Stomach smooth muscle (tissue), 2 donors: ENCODE data around the gene ARHGAP29.

Source experiments
- H3K27ac ChIP-seq: one replicate; pipeline ENCODE4 v1.7.0; 2013; ENCODE audit warnings: mild to moderate bottlenecking, low read length, inconsistent platforms
- H3K27me3 ChIP-seq, 2 donors: one replicate each; pipeline ENCODE4 v1.7.0; 2013; ENCODE audit warnings: low read length in 2 of 2; ENCODE audit not compliant: insufficient read depth in 2 of 2, control insufficient read depth in 1 of 2
- H3K36me3 ChIP-seq, 2 donors: one replicate each; pipeline ENCODE4 v1.7.0; 2013; ENCODE audit warnings: low read length in 2 of 2; ENCODE audit not compliant: control insufficient read depth in 2 of 2, insufficient read depth in 2 of 2
- H3K4me1 ChIP-seq: one replicate; pipeline ENCODE4 v1.7.0; 2013; ENCODE audit warnings: low read length; ENCODE audit not compliant: control insufficient read depth, insufficient read depth
- H3K4me3 ChIP-seq, 2 donors: one replicate each; pipeline ENCODE4 v1.7.0; 2013; ENCODE audit warnings: low read length in 2 of 2
- H3K9ac ChIP-seq, 2 donors: one replicate each; pipeline ENCODE4 v1.7.0; 2013; ENCODE audit warnings: low read length in 2 of 2, mild to moderate bottlenecking in 1 of 2
- H3K9me3 ChIP-seq, 2 donors: one replicate each; pipeline ENCODE4 v1.7.0; 2013; ENCODE audit warnings: low read length in 2 of 2; ENCODE audit not compliant: control insufficient read depth in 2 of 2
- donor health status: healthy.
- donor health status: Pancreatic carcinoma.

Gene ARHGAP29, protein sequence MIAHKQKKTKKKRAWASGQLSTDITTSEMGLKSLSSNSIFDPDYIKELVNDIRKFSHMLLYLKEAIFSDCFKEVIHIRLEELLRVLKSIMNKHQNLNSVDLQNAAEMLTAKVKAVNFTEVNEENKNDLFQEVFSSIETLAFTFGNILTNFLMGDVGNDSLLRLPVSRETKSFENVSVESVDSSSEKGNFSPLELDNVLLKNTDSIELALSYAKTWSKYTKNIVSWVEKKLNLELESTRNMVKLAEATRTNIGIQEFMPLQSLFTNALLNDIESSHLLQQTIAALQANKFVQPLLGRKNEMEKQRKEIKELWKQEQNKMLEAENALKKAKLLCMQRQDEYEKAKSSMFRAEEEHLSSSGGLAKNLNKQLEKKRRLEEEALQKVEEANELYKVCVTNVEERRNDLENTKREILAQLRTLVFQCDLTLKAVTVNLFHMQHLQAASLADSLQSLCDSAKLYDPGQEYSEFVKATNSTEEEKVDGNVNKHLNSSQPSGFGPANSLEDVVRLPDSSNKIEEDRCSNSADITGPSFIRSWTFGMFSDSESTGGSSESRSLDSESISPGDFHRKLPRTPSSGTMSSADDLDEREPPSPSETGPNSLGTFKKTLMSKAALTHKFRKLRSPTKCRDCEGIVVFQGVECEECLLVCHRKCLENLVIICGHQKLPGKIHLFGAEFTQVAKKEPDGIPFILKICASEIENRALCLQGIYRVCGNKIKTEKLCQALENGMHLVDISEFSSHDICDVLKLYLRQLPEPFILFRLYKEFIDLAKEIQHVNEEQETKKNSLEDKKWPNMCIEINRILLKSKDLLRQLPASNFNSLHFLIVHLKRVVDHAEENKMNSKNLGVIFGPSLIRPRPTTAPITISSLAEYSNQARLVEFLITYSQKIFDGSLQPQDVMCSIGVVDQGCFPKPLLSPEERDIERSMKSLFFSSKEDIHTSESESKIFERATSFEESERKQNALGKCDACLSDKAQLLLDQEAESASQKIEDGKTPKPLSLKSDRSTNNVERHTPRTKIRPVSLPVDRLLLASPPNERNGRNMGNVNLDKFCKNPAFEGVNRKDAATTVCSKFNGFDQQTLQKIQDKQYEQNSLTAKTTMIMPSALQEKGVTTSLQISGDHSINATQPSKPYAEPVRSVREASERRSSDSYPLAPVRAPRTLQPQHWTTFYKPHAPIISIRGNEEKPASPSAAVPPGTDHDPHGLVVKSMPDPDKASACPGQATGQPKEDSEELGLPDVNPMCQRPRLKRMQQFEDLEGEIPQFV

DNA sequence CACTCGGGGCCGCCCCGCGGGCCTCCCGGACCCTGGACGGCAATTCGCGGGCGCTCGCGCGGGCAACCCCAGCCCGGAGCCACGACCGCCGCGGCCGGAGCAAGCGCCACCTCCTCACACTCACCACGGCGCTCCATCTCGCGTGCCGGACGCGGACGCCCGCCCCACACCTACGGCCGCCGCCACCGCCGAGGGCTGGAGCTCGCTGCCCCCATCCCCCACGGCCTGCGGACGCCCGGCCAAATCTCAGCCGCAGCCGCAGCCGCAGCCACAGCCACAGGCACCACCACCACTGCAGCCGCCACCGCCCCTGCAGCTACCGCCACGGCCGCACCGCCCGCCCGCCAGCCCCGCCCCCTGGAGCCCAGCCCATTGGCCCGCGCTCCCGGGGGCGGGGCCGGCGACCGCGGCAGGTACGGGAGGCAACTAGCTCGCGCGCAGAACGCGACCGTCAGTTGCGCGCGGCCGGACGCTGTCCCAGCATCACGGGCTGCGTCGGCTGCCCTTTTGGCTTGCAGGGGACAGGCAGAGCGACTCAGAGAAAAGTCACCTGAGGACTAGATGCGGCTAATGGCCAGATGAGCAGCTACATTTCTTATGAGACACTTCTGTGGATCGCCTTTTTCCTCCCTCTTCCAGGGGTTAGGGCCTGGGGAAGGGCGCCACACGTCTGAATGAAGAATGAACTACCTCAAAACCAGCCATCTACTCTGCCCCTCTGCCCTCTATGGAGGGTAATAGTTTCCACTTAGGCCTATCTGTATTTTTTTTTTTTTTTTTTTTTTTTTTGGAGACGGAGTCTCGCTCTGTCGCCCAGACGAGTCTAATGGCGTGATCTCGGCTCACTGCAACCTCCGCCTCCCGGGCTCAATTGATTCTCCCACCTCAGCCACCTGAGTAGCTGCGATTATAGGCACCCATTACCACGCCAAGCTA lies at the start of gene ARHGAP29:
Gene ARHGAP29 (minus strand): TSS at position 294 of the 936 bp plus-strand sequence. CDS start 5,973 bp downstream, outside the sequence.
- Histone ChIP-seq H3K36me3 (no peaks in the 10 kb centered on the region), H3K9me3 (peaks cover 0 to 4% of the 10 kb centered on the region in 2 donors), H3K4me3 (peak within 1 kb of the TSS; percentile 75 to 84), H3K4me1 (peaks cover 6% of the 10 kb centered on the region), H3K27ac (peak within 1 kb of the TSS; percentile 58), H3K9ac (peak within 1 kb of the TSS; percentile 44 to 66), H3K27me3 (peaks cover 0 to 2% of the 10 kb centered on the region in 2 donors)

DNA sequence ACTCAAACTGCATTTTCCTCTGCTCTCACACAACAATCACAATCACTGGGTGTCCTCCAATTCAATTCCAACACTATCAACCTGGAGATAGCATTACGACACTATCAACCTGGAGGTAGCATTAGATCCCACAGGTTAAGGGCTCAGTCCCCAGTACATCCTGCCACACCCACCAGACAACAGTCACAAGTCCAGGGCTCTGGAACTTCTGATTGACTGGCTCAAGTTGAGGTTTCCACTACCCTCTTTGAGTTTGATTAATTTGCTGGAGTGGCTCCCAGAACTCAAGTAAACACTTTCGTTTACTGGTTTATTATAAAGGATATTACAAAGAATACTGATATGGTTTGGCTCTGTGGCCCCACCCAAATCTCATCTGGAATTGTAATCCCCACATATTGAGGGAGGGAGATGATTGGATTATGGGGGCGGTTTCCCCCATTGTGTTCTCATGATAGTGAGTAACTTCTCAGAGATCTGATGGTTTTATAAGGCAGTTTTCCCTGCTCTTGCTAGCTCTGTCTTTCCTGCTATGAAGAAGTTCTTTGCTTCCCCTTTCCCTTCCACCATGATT lies 49.6 kb upstream of the ARHGAP29 start:
- no peaks in the 10 kb centered on the region for H3K27me3 ChIP-seq
- no peaks in the 10 kb centered on the region for H3K9me3 ChIP-seq
- H3K9ac ChIP-seq, result no peak overlapping the region
- no peak overlapping the region for H3K4me3 ChIP-seq
- H3K36me3 ChIP-seq, result no peaks in the 10 kb centered on the region
- H3K4me1 ChIP-seq, result no peaks in the 10 kb centered on the region
- H3K27ac ChIP-seq, result no peak overlapping the region

DNA sequence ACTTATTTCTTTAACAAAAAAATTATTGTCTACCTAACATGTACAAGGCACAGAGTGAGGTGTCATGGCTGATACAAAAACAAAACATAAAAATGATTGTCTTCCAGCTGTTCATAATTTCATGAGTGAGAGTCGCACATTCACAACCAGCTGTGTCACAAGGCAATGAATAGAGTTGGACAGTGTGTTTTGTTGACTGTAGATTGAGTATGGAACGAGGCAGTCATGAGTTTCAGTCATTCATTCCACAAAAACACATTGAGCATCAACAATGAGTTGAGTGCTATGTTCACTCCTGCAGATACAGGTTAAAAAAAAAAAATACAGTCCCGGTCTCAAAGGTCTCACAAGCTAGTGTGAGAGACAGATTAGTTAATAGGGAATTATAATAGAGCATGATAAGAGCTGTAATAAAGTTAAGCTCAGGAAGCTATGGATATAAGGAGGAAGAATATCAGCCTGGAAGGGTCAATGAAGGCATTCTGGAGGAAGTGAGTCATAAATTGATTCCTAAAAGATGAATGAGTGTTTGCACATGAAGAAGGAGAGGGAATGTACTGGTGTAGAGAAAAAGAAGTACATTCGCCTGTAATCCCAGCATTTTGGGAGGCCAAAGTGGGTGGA lies 47.8 kb upstream of the ARHGAP29 start:
- Histone ChIP-seq H3K4me1 (peaks cover 8% of the 10 kb centered on the region), H3K9ac (no peak overlapping the region), H3K36me3 (no peaks in the 10 kb centered on the region), H3K4me3 (no peak overlapping the region), H3K27me3 (no peaks in the 10 kb centered on the region), H3K9me3 (no peaks in the 10 kb centered on the region), H3K27ac (no peak overlapping the region)

DNA sequence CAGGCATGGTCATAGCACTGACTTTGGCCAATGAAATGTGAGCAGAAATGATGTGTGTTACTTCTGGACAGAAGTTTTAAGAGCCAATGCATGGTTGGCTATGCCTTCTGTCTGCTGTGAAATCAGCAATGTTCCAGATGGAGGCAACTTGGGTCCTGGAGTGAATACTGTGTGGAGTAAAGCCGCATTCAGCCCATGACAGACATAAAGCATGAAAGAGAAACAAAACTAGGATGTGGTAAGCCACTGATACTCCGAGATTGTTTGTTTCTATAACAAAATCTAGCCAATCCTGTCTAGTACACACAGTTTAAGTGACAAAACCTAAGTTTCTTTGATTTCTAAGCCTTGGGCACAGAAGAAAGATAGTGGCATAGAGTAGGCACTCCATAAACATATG lies 47.1 kb upstream of the ARHGAP29 start:
- H3K27me3 ChIP-seq, result no peaks in the 10 kb centered on the region
- H3K4me1 ChIP-seq, result peaks cover 8% of the 10 kb centered on the region
- H3K4me3 ChIP-seq, result no peak overlapping the region
- H3K9ac ChIP-seq, result no peak overlapping the region
- H3K27ac ChIP-seq, result no peak overlapping the region
- H3K9me3 ChIP-seq, result no peaks in the 10 kb centered on the region
- H3K36me3 ChIP-seq, result no peaks in the 10 kb centered on the region

DNA sequence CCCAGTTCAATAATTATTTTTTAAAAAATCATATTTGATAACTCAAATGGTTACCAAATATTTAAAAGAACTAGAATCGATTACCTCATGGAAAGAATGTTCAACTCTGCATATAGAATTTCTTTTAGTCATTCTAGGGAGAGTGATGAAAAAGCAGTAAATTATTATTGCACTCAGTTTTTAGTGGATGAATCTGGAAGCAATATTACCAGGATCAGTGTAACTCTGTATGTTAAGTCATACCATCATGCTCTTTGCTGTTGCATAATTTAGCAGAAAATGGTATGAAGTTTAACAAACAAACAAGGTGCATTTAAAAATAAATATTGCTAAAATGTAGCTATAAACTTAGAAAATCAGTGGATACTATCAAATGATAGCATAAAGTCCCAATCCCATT lies 46.1 kb upstream of the ARHGAP29 start:
- Histone ChIP-seq H3K4me3 (no peak overlapping the region), H3K4me1 (peaks cover 8% of the 10 kb centered on the region), H3K9me3 (no peaks in the 10 kb centered on the region), H3K36me3 (no peaks in the 10 kb centered on the region), H3K9ac (no peak overlapping the region), H3K27ac (no peak overlapping the region), H3K27me3 (no peaks in the 10 kb centered on the region)

DNA sequence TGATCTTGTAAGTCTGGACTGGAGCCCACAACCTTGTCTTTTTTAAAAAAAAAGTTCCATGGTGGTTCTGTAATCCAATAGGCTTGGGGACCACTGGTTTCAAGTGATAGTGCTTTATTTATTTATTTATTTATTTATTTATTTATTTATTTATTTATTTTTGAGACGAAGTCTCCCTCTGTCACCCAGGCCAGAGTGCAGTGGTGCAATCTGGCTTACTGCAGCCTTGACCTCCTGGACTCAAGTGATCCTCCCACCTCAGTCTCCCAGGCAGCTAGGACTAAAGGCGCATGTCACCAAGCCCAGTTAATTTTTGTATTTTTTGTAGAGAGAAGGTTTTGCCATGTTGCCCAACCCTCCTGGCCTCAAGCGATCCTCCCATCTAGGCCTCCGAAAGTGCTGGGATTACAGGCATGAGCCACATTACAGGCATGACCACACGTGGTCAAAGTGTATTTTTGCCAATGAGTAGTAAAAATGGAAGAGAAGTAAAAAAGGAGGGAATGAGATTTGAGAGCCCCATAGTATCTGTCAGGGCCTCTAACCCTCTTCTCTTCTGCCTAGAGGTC lies 44.8 kb upstream of the ARHGAP29 start:
- H3K9ac ChIP-seq, result no peak overlapping the region
- H3K4me3 ChIP-seq, result no peak overlapping the region
- peaks cover 8% of the 10 kb centered on the region for H3K4me1 ChIP-seq
- H3K27ac ChIP-seq, result no peak overlapping the region
- H3K27me3 ChIP-seq, result no peaks in the 10 kb centered on the region
- no peaks in the 10 kb centered on the region for H3K36me3 ChIP-seq
- H3K9me3 ChIP-seq, result no peaks in the 10 kb centered on the region

DNA sequence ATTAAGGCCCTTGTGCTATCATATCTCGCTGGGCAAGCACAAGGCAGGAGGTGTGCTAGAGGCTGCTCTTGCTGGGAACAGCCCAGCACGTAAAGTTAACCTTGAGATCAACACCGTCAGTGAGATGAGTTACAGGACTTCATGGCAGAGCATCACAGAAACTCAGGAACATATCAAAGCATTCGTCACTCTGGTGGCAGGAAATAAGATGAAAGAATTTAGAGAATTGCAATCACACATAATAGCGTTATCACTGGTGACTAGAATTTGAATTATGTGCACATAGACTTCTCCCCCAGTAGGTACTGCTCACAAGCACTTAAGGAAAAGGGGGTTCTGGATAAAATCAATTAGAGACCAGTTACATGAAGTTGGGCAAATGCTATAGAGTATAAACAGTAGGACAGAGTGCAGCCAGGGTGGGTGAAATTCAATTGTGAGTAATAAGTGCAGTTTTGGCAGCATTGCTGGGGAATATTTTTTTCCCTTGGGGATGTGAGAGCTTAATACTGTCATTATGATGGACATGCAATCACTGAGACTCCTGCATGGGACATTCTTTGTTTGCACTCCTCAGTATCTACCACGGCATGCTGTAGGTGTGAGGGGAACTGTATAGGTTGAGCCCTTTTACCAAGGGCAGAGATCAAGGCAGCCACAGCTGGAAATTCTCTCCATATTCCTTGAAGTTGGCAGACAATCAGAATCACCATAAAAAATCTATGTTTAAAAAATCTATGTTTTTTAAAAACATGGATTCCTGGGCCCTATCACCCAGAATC lies 44.2 kb upstream of the ARHGAP29 start:
- no peaks in the 10 kb centered on the region for H3K36me3 ChIP-seq
- no peak overlapping the region for H3K27ac ChIP-seq
- H3K9me3 ChIP-seq, result no peaks in the 10 kb centered on the region

DNA sequence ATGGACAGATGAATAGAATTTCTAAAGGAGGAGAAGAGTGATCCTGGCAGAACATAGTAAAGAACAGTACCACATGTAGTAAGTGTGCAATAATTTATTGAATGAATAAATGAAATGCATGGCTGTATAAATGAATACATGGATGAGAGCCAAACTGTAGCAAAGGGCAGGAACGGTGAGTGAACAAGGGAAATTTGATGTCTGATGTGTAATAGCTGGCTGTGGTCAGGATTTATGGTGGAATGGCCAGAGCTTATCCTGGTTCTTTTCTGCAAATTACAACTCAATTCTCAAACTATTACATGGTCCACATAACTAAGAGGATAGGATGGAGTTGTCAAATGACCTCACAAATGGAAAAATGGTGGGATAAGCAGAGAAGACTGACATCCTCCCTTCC lies 43.2 kb upstream of the ARHGAP29 start:
- H3K4me3 ChIP-seq, result no peak overlapping the region
- H3K9ac ChIP-seq, result no peak overlapping the region
- H3K9me3 ChIP-seq, result no peaks in the 10 kb centered on the region
- H3K27ac ChIP-seq, result no peak overlapping the region
- H3K36me3 ChIP-seq, result no peaks in the 10 kb centered on the region
- no peaks in the 10 kb centered on the region for H3K27me3 ChIP-seq
- H3K4me1 ChIP-seq, result peaks cover 8% of the 10 kb centered on the region

More for the DNA sequence above, 44.2 kb upstream of the ARHGAP29 start:
- Histone ChIP-seq H3K4me3 (no peak overlapping the region), H3K9ac (no peak overlapping the region), H3K4me1 (peaks cover 8% of the 10 kb centered on the region), H3K27me3 (no peaks in the 10 kb centered on the region)
